Lung (tissue), 12 donors: ENCODE results near the gene PIN1. TPM values are rescaled to one million over a fixed set of nuclear protein-coding genes. Genes with fewer than 3 reads are reported as not detected.
"Not testable (repeated sequence)": the region's sequence is repeated elsewhere in the genome, so short reads cannot be mapped to it uniquely, and the experiment has no call there.

Source experiments
- ATAC-seq: fragments of 200-7000 bp; cut with Tn5 transposase; one replicate; pipeline ENCODE4 v1.9.1; 2020; ENCODE audit warnings: moderate number of reproducible peaks; ENCODE audit not compliant: insufficient read depth, low FRiP score
- DNase-seq, 3 donors: peaks; one replicate each; pipeline ENCODE4 v3.0.0-alpha.2; 2013 to 2017
- H3K27ac ChIP-seq, 2 donors: one replicate each; pipeline ENCODE4 v1.5.1; 2013; ENCODE audit warnings: mild to moderate bottlenecking in 2 of 2, moderate library complexity in 2 of 2, control low read depth in 1 of 2, inconsistent platforms in 1 of 2, low read depth in 1 of 2, low read length in 1 of 2
- H3K27me3 ChIP-seq, 3 donors: one replicate each; pipeline ENCODE4 v1.5.1; 2013; ENCODE audit warnings: low read length in 2 of 3; ENCODE audit not compliant: control insufficient read depth in 3 of 3, insufficient read depth in 3 of 3
- H3K36me3 ChIP-seq, 4 donors: one replicate each; pipeline ENCODE4 v1.5.1; 2013; ENCODE audit warnings: low read length in 4 of 4, mild to moderate bottlenecking in 1 of 4, moderate library complexity in 1 of 4; ENCODE audit not compliant: control insufficient read depth in 4 of 4, insufficient read depth in 4 of 4
- H3K4me1 ChIP-seq, 5 donors: one replicate each; pipeline ENCODE4 v1.5.1; 2013; ENCODE audit warnings: low read length in 5 of 5, mild to moderate bottlenecking in 2 of 5, moderate library complexity in 1 of 5; ENCODE audit not compliant: control insufficient read depth in 5 of 5, insufficient read depth in 5 of 5
- H3K4me3 ChIP-seq: one replicate; pipeline ENCODE4 v1.5.1; 2013; ENCODE audit warnings: mild to moderate bottlenecking, control low read depth, moderate library complexity
- H3K9ac ChIP-seq, 2 donors: one replicate each; pipeline ENCODE4 v1.5.1; 2013; ENCODE audit warnings: low read length in 2 of 2, control low read depth in 1 of 2; ENCODE audit not compliant: insufficient read depth in 1 of 2
- H3K9me3 ChIP-seq, 4 donors: one replicate each; pipeline ENCODE4 v1.5.1; 2013; ENCODE audit warnings: low read length in 3 of 4, mild to moderate bottlenecking in 1 of 4, moderate library complexity in 1 of 4; ENCODE audit not compliant: control insufficient read depth in 4 of 4, insufficient read depth in 3 of 4
- CTCF ChIP-seq: IDR thresholded peaks from 2 replicates; pipeline ENCODE4 v1.5.1; 2012; ENCODE audit warnings: mild to moderate bottlenecking; ENCODE audit errors: control extremely low read depth, extremely low read depth
- WGBS, 2 donors: extraction: QIAGEN DNeasy Blood & Tissue Kit; methylation state at CpG; one replicate each; pipeline ENCODE4 v1.1.7; 2013; 5-methylcytosine and 5-hydroxymethylcytosine counted together
- polyA plus RNA-seq, 2 donors: library from polyadenylated mRNA; stranded (reverse); fragments of 200-250 nt; gene quantifications; one replicate each; pipeline ENCODE4 v1.2.1, GENCODE V29; 2013
- total RNA-seq, 2 donors: library from RNA; depleted of rRNA in 1 of 2; stranded (reverse); fragments of >200 nt in 1 of 2; gene quantifications; one replicate each; pipeline ENCODE4 v1.2.1, GENCODE V29; 2014 to 2021
- donor health status: control.
- donor health status: control.
- donor health status: Bipolar disorder and iron deficiency.
- donor health status: healthy.
- donor health status: DM: yes; HTN: yes; CAD: no.

Gene PIN1
- total and polyA plus RNA-seq, 4 donors, result 69.8 to 108 (median 79.3) TPM

GRCh38 chr19:9838324-9838723 lies 3.2 kb downstream of the PIN1 start:
- peaks cover 0 to 2% (median 0%) of the 10 kb centered on the region in 4 donors for H3K9me3 ChIP-seq
- DNase-seq (no peak), ATAC-seq (no peak)
- H3K27me3 ChIP-seq, result no peaks in the 10 kb centered on the region
- H3K4me3 ChIP-seq, result no peak overlapping the region
- 96 to 98% methylated on average over 15 of the region's 15 CpGs for WGBS, 2 donors
- H3K36me3 ChIP-seq, result peaks cover 4 to 38% (median 32%) of the 10 kb centered on the region in 4 donors
- H3K9ac ChIP-seq, result no peak overlapping the region
- no peak overlapping the region for H3K27ac ChIP-seq
- no peak for TF ChIP-seq CTCF
- peaks cover 0 to 32% (median 6%) of the 10 kb centered on the region in 5 donors for H3K4me1 ChIP-seq

GRCh38 chr19:9839415-9839814 lies 4.3 kb downstream of the PIN1 start:
- no peak overlapping the region for H3K4me3 ChIP-seq
- WGBS, 2 donors, result 84 to 91% methylated on average over 1 of the region's 1 CpG
- no peak overlapping the region for H3K9ac ChIP-seq
- H3K4me1 ChIP-seq, result peaks cover 0 to 32% (median 6%) of the 10 kb centered on the region in 5 donors
- peaks cover 8 to 47% (median 36%) of the 10 kb centered on the region in 4 donors for H3K36me3 ChIP-seq
- H3K27me3 ChIP-seq, result no peaks in the 10 kb centered on the region
- DNase-seq (peak; percentile 65 to 94 (median 90)), ATAC-seq (no peak)
- no peak for TF ChIP-seq CTCF
- no peak overlapping the region for H3K27ac ChIP-seq
- peaks cover 0 to 3% (median 0%) of the 10 kb centered on the region in 4 donors for H3K9me3 ChIP-seq

- peaks cover 0 to 3% (median 0%) of the 10 kb centered on the region in 4 donors for H3K9me3 ChIP-seq
- DNase-seq, result peak in 2 of 3 donors; percentile 51 to 63
- no peak for ATAC-seq
- 93 to 98% methylated on average over 9 of the region's 9 CpGs for WGBS, 2 donors
- no peak overlapping the region for H3K9ac ChIP-seq
- no peak for TF ChIP-seq CTCF
- H3K27ac ChIP-seq, result no peak overlapping the region
- H3K4me3 ChIP-seq, result no peak overlapping the region
- H3K4me1 ChIP-seq, result peaks cover 0 to 22% (median 0%) of the 10 kb centered on the region in 5 donors
- no peaks in the 10 kb centered on the region for H3K27me3 ChIP-seq
- peaks cover 8 to 66% (median 51%) of the 10 kb centered on the region in 4 donors for H3K36me3 ChIP-seq
Measured at GRCh38 chr19:9842834-9843625, 7.9 kb downstream of the PIN1 start.

- H3K9ac ChIP-seq, ATAC-seq, H3K4me3 ChIP-seq, DNase-seq, H3K27ac ChIP-seq, H3K27me3 ChIP-seq, H3K9me3 ChIP-seq: not testable (repeated sequence)
- Histone ChIP-seq H3K36me3 (peaks cover 8 to 60% (median 52%) of the 10 kb centered on the region in 4 donors), H3K4me1 (peaks cover 0 to 19% (median 0%) of the 10 kb centered on the region in 5 donors)
- 97 to 98% methylated on average over 12 of the region's 12 CpGs for WGBS, 2 donors
Measured at GRCh38 chr19:9843626-9844273, 8.6 kb downstream of the PIN1 start.
